ENCODE data around the gene RPUSD1.

The RPUSD1 gene

DNA sequence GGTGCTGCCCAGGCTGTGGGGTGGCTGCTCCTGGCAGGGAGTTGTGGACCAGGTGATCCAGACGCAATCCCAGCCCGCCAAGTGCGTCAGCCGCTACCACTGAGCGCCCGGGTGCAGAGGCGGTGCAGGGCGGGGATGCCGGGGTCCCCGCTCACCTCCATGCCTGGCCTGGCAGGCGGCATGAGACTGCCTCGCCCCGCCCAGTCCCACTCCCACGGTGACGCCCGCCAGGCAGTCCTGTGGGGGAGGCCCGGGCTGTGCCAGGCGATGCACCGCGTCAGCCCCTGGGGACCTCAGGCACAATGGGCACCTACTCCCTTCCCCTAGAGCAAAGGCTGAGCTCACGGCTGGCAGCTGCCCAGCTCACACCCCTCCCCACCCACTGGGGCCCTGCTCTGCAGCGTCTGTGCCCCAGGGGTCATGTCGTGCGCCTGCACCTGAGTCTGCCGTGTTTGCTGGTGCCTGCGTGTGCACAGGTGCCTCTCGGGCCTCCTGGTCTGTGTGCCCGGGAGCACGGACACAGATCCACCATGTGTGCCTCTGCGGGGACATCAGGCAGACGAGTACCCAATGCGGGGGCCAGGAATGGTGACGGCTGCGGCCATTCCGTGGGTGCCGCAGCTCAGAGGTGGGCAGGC lies 5.3 kb downstream of the RPUSD1 start:
- peaks cover 11% of the 10 kb centered on the region for H3K4me1 ChIP-seq (ENCODE audit: insufficient read depth, low read length, severe bottlenecking)
- no peaks in the 10 kb centered on the region; the same call in 1 of the 2 replicates for H3K27me3 ChIP-seq (ENCODE audit: insufficient read depth, low read length)

DNA sequence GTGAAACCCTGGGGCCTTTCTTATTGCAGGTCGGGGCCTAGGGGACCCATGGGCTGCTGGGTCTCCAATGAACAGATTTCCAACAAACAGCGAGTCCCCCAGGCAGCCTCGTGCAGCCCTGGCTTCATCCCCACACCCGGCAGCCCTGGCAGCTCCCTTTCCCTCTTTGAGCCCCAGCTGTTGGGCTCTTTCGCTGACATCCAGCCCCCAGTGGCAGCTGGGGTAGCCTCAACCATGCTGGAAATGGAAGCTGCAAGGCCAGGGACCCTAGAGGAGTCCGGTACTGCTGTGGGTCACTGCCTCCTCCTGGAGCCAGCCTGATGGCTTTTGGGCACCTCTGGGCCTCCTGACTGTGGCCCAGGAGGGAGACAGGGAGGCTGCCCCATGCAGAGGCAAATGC lies 5.9 kb downstream of the RPUSD1 start:
- no peaks in the 10 kb centered on the region for H4K20me1 ChIP-seq (ENCODE audit: insufficient read depth, low read length)
- no peak overlapping the region for H3K4me2 ChIP-seq (ENCODE audit: low read length)
- no peaks in the 10 kb centered on the region for H3K9me3 ChIP-seq (ENCODE audit: low read length)
- H3K36me3 ChIP-seq (ENCODE audit: insufficient read depth, low read length): peaks cover 22% of the 10 kb centered on the region
- no peak overlapping the region for H3K27ac ChIP-seq (ENCODE audit: low read depth, low read length, poor library complexity, severe bottlenecking)
- no peak overlapping the region for H3K9ac ChIP-seq (ENCODE audit: low read length)
- no peak for TF ChIP-seq EZH2 (IDR thresholded peaks at IDR 0.05; ENCODE audit: borderline replicate concordance, low read length)
- TF ChIP-seq, protein P1, sequence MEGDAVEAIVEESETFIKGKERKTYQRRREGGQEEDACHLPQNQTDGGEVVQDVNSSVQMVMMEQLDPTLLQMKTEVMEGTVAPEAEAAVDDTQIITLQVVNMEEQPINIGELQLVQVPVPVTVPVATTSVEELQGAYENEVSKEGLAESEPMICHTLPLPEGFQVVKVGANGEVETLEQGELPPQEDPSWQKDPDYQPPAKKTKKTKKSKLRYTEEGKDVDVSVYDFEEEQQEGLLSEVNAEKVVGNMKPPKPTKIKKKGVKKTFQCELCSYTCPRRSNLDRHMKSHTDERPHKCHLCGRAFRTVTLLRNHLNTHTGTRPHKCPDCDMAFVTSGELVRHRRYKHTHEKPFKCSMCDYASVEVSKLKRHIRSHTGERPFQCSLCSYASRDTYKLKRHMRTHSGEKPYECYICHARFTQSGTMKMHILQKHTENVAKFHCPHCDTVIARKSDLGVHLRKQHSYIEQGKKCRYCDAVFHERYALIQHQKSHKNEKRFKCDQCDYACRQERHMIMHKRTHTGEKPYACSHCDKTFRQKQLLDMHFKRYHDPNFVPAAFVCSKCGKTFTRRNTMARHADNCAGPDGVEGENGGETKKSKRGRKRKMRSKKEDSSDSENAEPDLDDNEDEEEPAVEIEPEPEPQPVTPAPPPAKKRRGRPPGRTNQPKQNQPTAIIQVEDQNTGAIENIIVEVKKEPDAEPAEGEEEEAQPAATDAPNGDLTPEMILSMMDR (IDR thresholded peaks at IDR 0.05; ENCODE audit: low read length): no peak
- H3K4me1 ChIP-seq (ENCODE audit: insufficient read depth, low read length, severe bottlenecking): peaks cover 7% of the 10 kb centered on the region
- H2AFZ ChIP-seq (ENCODE audit: low read length): no peak overlapping the region
- no peaks in the 10 kb centered on the region for H3F3A ChIP-seq (ENCODE audit: insufficient read depth, low read length)
- H3K4me3 ChIP-seq (ENCODE audit: low read depth, low read length, poor library complexity, severe bottlenecking): no peak overlapping the region
- no peaks in the 10 kb centered on the region for H3K9me2 ChIP-seq (ENCODE audit: low read depth, low read length)
- H3K27me3 ChIP-seq (ENCODE audit: insufficient read depth, low read length): no peaks in the 10 kb centered on the region; the same call in 1 of the 2 replicates
- H3K79me2 ChIP-seq (ENCODE audit: insufficient read depth, low read length): no peaks in the 10 kb centered on the region

More for the DNA sequence above, 5.3 kb downstream of the RPUSD1 start:
- Histone ChIP-seq H3K9me2 (ENCODE audit: low read depth, low read length) (no peaks in the 10 kb centered on the region), H3F3A (ENCODE audit: insufficient read depth, low read length) (no peaks in the 10 kb centered on the region), H4K20me1 (ENCODE audit: insufficient read depth, low read length) (no peaks in the 10 kb centered on the region), H3K4me3 (ENCODE audit: low read depth, low read length, poor library complexity, severe bottlenecking) (no peak overlapping the region), H3K4me2 (ENCODE audit: low read length) (no peak overlapping the region), H3K36me3 (ENCODE audit: insufficient read depth, low read length) (peaks cover 22% of the 10 kb centered on the region), H3K27ac (ENCODE audit: low read depth, low read length, poor library complexity, severe bottlenecking) (no peak overlapping the region), H3K9ac (ENCODE audit: low read length) (no peak overlapping the region), H3K79me2 (ENCODE audit: insufficient read depth, low read length) (no peaks in the 10 kb centered on the region), H2AFZ (ENCODE audit: low read length) (no peak overlapping the region), H3K9me3 (ENCODE audit: low read length) (no peaks in the 10 kb centered on the region)
- no peak for TF ChIP-seq EZH2 (IDR thresholded peaks at IDR 0.05; ENCODE audit: borderline replicate concordance, low read length)
- TF ChIP-seq, protein P1 (IDR thresholded peaks at IDR 0.05; ENCODE audit: low read length): no peak

DNA sequence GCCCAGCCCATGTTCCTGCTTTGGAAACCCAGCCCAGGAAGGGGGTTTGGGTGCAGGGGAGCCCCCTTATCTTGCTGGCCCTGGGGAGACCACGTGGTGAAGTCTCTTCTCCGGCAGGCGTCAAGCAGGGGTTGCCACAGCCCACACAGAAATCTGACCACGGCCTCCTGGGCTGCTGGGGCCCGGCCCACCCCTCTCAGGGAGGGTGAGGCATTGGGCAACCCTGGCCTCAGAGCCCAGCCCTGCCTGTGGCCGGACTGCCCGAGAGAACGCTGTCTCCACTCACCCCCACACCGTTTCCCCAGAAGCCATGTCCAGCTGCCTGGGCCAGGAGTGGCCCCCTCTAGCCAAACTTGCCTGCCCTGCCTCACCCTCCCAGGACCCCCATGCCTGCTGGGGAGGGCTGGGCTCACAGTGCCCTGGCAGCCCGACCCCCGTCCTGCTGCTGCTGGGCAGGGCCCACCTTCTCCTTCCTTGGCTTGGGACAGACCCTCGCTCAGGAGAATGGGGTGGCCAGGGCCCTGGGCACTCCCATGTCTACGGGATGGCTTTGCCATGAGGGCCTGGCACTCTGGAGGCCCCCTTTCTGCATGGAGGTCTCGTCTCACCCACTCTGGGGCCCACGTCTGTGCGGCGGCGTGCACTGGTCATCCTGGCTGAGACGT lies 6.7 kb downstream of the RPUSD1 start:
- H3K27ac ChIP-seq (ENCODE audit: low read depth, low read length, poor library complexity, severe bottlenecking): no peak overlapping the region
- no peaks in the 10 kb centered on the region for H3K79me2 ChIP-seq (ENCODE audit: insufficient read depth, low read length)
- H3K36me3 ChIP-seq (ENCODE audit: insufficient read depth, low read length): peaks cover 16% of the 10 kb centered on the region
- H3K4me1 ChIP-seq (ENCODE audit: insufficient read depth, low read length, severe bottlenecking): no peaks in the 10 kb centered on the region
- no peaks in the 10 kb centered on the region for H4K20me1 ChIP-seq (ENCODE audit: insufficient read depth, low read length)
- no peak overlapping the region for H2AFZ ChIP-seq (ENCODE audit: low read length)
- H3K9ac ChIP-seq (ENCODE audit: low read length): no peak overlapping the region
- no peaks in the 10 kb centered on the region for H3F3A ChIP-seq (ENCODE audit: insufficient read depth, low read length)
- H3K27me3 ChIP-seq (ENCODE audit: insufficient read depth, low read length): no peaks in the 10 kb centered on the region; the same call in 1 of the 2 replicates
- TF ChIP-seq, protein P1 (IDR thresholded peaks at IDR 0.05; ENCODE audit: low read length): no peak
- no peak for TF ChIP-seq EZH2 (IDR thresholded peaks at IDR 0.05; ENCODE audit: borderline replicate concordance, low read length)
- H3K9me3 ChIP-seq (ENCODE audit: low read length): no peaks in the 10 kb centered on the region
- no peak overlapping the region for H3K4me3 ChIP-seq (ENCODE audit: low read depth, low read length, poor library complexity, severe bottlenecking)
- H3K4me2 ChIP-seq (ENCODE audit: low read length): no peak overlapping the region
- H3K9me2 ChIP-seq (ENCODE audit: low read depth, low read length): no peaks in the 10 kb centered on the region

Data from OCI-LY1 (cell line).